Measurements from ENCODE around the gene ATP7A.

ATP7A gene

GRCh38 chrX:77979870-77980269 lies 69.4 kb downstream of the ATP7A start:
- no peaks in the 10 kb centered on the region for H3K36me3 ChIP-seq (ENCODE audit: insufficient read depth, low read length)
- no peaks in the 10 kb centered on the region for H3K79me2 ChIP-seq (ENCODE audit: insufficient read depth, low read length)
- H2AFZ ChIP-seq (ENCODE audit: low read length): no peak overlapping the region
- H3K9ac ChIP-seq (ENCODE audit: low read length): no peak overlapping the region
- no peak overlapping the region for H3K27ac ChIP-seq (ENCODE audit: low read depth, low read length, poor library complexity, severe bottlenecking)
- H3K4me1 ChIP-seq (ENCODE audit: insufficient read depth, low read length, severe bottlenecking): no peaks in the 10 kb centered on the region
- H3K4me2 ChIP-seq (ENCODE audit: low read length): no peak overlapping the region
- H4K20me1 ChIP-seq (ENCODE audit: insufficient read depth, low read length): no peaks in the 10 kb centered on the region
- TF ChIP-seq EZH2 (IDR thresholded peaks at IDR 0.05; ENCODE audit: borderline replicate concordance, low read length): no peak
- TF ChIP-seq, protein P1, sequence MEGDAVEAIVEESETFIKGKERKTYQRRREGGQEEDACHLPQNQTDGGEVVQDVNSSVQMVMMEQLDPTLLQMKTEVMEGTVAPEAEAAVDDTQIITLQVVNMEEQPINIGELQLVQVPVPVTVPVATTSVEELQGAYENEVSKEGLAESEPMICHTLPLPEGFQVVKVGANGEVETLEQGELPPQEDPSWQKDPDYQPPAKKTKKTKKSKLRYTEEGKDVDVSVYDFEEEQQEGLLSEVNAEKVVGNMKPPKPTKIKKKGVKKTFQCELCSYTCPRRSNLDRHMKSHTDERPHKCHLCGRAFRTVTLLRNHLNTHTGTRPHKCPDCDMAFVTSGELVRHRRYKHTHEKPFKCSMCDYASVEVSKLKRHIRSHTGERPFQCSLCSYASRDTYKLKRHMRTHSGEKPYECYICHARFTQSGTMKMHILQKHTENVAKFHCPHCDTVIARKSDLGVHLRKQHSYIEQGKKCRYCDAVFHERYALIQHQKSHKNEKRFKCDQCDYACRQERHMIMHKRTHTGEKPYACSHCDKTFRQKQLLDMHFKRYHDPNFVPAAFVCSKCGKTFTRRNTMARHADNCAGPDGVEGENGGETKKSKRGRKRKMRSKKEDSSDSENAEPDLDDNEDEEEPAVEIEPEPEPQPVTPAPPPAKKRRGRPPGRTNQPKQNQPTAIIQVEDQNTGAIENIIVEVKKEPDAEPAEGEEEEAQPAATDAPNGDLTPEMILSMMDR (IDR thresholded peaks at IDR 0.05; ENCODE audit: low read length): no peak
- H3F3A ChIP-seq (ENCODE audit: insufficient read depth, low read length): no peaks in the 10 kb centered on the region
- no peaks in the 10 kb centered on the region for H3K27me3 ChIP-seq (ENCODE audit: insufficient read depth, low read length)
- H3K9me2 ChIP-seq (ENCODE audit: low read depth, low read length): no peaks in the 10 kb centered on the region
- H3K9me3 ChIP-seq (ENCODE audit: low read length): no peaks in the 10 kb centered on the region
- H3K4me3 ChIP-seq (ENCODE audit: low read depth, low read length, poor library complexity, severe bottlenecking): no peak overlapping the region

- no peaks in the 10 kb centered on the region for H3K9me3 ChIP-seq (ENCODE audit: low read length)
- no peak overlapping the region for H3K4me2 ChIP-seq (ENCODE audit: low read length)
- H3K9me2 ChIP-seq (ENCODE audit: low read depth, low read length): no peaks in the 10 kb centered on the region
- no peaks in the 10 kb centered on the region for H3K27me3 ChIP-seq (ENCODE audit: insufficient read depth, low read length)
- no peak overlapping the region for H2AFZ ChIP-seq (ENCODE audit: low read length)
- H4K20me1 ChIP-seq (ENCODE audit: insufficient read depth, low read length): no peaks in the 10 kb centered on the region
- no peak for TF ChIP-seq EZH2 (IDR thresholded peaks at IDR 0.05; ENCODE audit: borderline replicate concordance, low read length)
- TF ChIP-seq, protein P1 (IDR thresholded peaks at IDR 0.05; ENCODE audit: low read length): no peak
- H3K4me3 ChIP-seq (ENCODE audit: low read depth, low read length, poor library complexity, severe bottlenecking): no peak overlapping the region
- H3K9ac ChIP-seq (ENCODE audit: low read length): no peak overlapping the region
- H3F3A ChIP-seq (ENCODE audit: insufficient read depth, low read length): no peaks in the 10 kb centered on the region
- no peak overlapping the region for H3K27ac ChIP-seq (ENCODE audit: low read depth, low read length, poor library complexity, severe bottlenecking)
- H3K4me1 ChIP-seq (ENCODE audit: insufficient read depth, low read length, severe bottlenecking): no peaks in the 10 kb centered on the region
- H3K36me3 ChIP-seq (ENCODE audit: insufficient read depth, low read length): no peaks in the 10 kb centered on the region
- H3K79me2 ChIP-seq (ENCODE audit: insufficient read depth, low read length): no peaks in the 10 kb centered on the region
Observed at GRCh38 chrX:78011846-78012245, 101.4 kb downstream of the ATP7A start.

DNA sequence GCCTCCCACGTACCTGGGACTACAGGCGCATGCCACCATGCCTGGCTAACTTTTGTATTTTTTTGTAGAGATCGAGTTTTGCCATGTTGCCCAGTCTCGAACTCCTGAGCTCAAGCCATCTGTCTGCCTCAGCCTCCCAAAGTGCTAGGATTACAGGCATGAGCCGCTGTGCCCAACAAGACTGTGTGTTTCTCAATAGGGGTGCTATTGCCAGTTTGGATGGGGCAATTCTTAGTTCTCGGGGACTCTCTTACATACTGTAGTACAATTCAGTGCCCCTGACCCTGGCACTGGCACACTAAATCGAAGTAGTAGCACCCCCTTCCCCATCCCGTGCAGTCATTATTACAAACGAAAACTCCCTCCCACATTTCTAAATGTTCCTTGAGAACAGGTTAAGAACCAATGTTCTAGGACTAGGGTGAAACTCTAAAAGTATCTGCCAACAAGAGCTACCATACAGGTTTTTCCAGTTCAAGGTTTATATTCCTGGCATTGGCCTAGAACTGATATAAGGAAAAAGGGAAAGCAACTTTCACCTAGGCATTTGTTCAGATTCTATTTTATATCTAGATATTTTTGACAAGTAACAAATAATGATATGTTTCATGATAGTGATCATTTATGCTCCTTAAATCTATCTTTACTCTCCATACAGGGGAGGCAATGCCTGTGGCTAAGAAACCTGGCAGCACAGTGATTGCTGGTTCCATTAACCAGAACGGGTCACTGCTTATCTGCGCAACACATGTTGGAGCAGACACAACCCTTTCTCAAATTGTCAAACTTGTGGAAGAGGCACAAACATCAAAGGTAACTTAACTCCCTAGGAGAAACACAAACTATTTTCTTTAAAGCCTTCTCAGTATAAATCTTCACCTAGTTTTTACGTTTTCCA lies 109.3 kb downstream of the ATP7A start:
- no peak overlapping the region for H3K27ac ChIP-seq (ENCODE audit: low read depth, low read length, poor library complexity, severe bottlenecking)
- H3F3A ChIP-seq (ENCODE audit: insufficient read depth, low read length): no peaks in the 10 kb centered on the region
- no peak overlapping the region for H3K9ac ChIP-seq (ENCODE audit: low read length)
- TF ChIP-seq EZH2 (IDR thresholded peaks at IDR 0.05; ENCODE audit: borderline replicate concordance, low read length): no peak
- TF ChIP-seq, protein P1 (IDR thresholded peaks at IDR 0.05; ENCODE audit: low read length): no peak
- no peak overlapping the region for H3K4me2 ChIP-seq (ENCODE audit: low read length)
- no peak overlapping the region for H2AFZ ChIP-seq (ENCODE audit: low read length)
- H3K9me2 ChIP-seq (ENCODE audit: low read depth, low read length): no peaks in the 10 kb centered on the region
- no peaks in the 10 kb centered on the region for H3K36me3 ChIP-seq (ENCODE audit: insufficient read depth, low read length)
- no peaks in the 10 kb centered on the region for H3K79me2 ChIP-seq (ENCODE audit: insufficient read depth, low read length)
- H3K4me1 ChIP-seq (ENCODE audit: insufficient read depth, low read length, severe bottlenecking): no peaks in the 10 kb centered on the region
- H3K4me3 ChIP-seq (ENCODE audit: low read depth, low read length, poor library complexity, severe bottlenecking): no peak overlapping the region
- H3K9me3 ChIP-seq (ENCODE audit: low read length): no peaks in the 10 kb centered on the region
- H3K27me3 ChIP-seq (ENCODE audit: insufficient read depth, low read length): no peaks in the 10 kb centered on the region
- H4K20me1 ChIP-seq (ENCODE audit: insufficient read depth, low read length): no peaks in the 10 kb centered on the region

Measured in OCI-LY1 (cell line).